K562 (cell line): ENCODE data around the gene CGREF1. TPM values are rescaled to one million over a fixed set of nuclear protein-coding genes. Genes with fewer than 3 reads are reported as not detected.
A peak's percentile ranks its signal among the peaks of the same experiment; 100 is the strongest.

Experiments
- CHD7 ChIP-seq: fragments of 200-600 bp; sonication (generic); IDR thresholded peaks from one replicate; pipeline ENCODE4 v1.6.1; 2012; ENCODE audit warnings: mild to moderate bottlenecking, low read depth, low read length, inconsistent platforms
- PCBP2 ChIP-seq: fragments of 200-400 bp; formaldehyde crosslinking; IDR thresholded peaks from 2 replicates; pipeline ENCODE4 v1.6.1; 2018; ENCODE audit warnings: low read length, low read depth, mild to moderate bottlenecking, moderate library complexity; ENCODE audit not compliant: poor library complexity, severe bottlenecking
- POLR3G ChIP-seq: IDR thresholded peaks from 2 replicates; pipeline ENCODE4 v1.6.1; 2011; ENCODE audit not compliant: insufficient read length, insufficient replicate concordance; ENCODE audit errors: extremely low read depth
- RFX1 ChIP-seq: fragments of 450-650 bp; IDR thresholded peaks from 2 replicates; pipeline ENCODE4 v1.6.1; 2016; ENCODE audit warnings: mild to moderate bottlenecking, moderate library complexity
- ZC3H8 ChIP-seq: fragments of 450-650 bp; IDR thresholded peaks from 2 replicates; pipeline ENCODE4 v1.6.1; 2017
- ZNF143 ChIP-seq: sonication (generic); formaldehyde crosslinking; IDR thresholded peaks from 2 replicates; pipeline ENCODE4 v1.9.0; 2022; ENCODE audit warnings: mild to moderate bottlenecking, missing genetic modification reagents
- ZNF184 ChIP-seq: sonication (generic); formaldehyde crosslinking; IDR thresholded peaks from 2 replicates; pipeline ENCODE4 v1.5.0; 2020; ENCODE audit warnings: missing genetic modification reagents
- polyA plus RNA-seq, 8 experiments: library from polyadenylated mRNA; depleted of rRNA in 4 of 8; stranded (reverse) in 5 of 8; unstranded in 3 of 8; fragments of >200 nt; fragmentation: Nextera tagmentation in 2 of 8; fragmentation: Illumina TruSeq in 1 of 8; extraction: Ambion mirVana in 2 of 8; extraction: Trizol in 1 of 8; gene quantifications; 2 replicates each; pipeline versions ENCODE4 v1.2.1 to v1.2.3, GENCODE V29; 2011 to 2014; ENCODE audit warnings: inconsistent platforms in 1 of 8, missing spikeins in 1 of 8
- total RNA-seq, 7 experiments: library from RNA; depleted of rRNA in 6 of 7; stranded (reverse); fragments of >200 nt in 6 of 7; fragmentation: Illumina TruSeq in 2 of 7; extraction: Trizol in 2 of 7; gene quantifications; 2 replicates each; pipeline versions ENCODE4 v1.2.1 to v1.2.3, GENCODE V29; 2011 to 2021; ENCODE audit warnings: low replicate concordance in 1 of 7
- TF ChIP-seq, protein P1 (sequence below), 2 experiments: IDR thresholded peaks in 1 of 2; conservative IDR thresholded peaks in 1 of 2; 2 replicates each; pipeline ENCODE4 v1.6.1; 2016; ENCODE audit warnings: low read depth in 2 of 2, mild to moderate bottlenecking in 1 of 2, missing compliant biosample characterization in 1 of 2, missing genetic modification characterization in 1 of 2, moderate library complexity in 1 of 2
- TF ChIP-seq, protein P2 (sequence below): sonication (generic); formaldehyde crosslinking; IDR thresholded peaks from 2 replicates; pipeline ENCODE4 v1.8.0; 2022; ENCODE audit warnings: missing genetic modification reagents, mild to moderate bottlenecking, moderate library complexity, borderline replicate concordance

Gene CGREF1
- total and polyA plus RNA-seq, 9 of the 15 experiments (the other 6 are each of a cell fraction or from before 2014, with no cell fraction given), result 0.07 to 0.50 (median 0.37) TPM

DNA sequence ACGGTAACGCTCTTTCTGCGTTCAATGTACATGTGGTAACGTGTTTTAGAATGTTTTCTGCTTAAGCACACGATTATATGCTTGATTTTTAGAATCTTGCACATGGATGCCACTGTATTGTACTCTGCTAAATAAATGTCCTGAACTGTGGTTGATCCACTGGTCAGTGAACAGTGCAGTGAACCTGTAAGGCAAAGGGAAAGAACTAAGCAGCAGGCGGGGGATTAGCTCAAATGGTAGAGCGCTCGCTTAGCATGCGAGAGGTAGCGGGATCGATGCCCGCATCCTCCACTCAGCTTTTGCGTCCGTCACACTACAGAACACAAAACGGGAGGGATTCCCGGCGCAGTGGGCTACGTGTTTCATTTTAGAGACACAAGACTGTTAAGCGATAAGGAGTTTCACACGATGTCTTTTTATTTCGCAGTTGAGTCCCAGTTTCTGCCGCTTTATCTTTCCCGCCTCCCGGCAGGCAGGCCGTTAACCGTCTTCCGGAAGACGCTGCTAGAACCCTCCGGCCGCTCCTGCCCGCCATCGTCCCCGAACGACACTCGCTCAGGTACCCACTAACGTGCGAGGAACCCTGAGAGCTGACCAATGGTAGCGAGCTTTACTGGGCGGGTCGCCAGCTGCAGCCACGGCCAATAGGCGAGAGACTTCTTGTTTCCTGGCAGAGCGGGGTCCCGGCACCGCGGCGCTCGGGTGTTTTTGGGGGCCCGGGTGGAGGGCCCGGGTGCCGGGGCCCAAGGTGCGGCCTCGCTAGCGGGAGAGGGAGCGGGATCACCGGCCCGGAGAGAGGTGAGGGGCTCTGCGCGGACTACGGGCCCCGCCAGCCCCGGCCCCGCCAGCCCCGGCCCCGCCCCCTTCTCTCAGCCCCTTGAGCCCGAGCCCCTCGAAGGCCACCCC is 67.7 kb downstream of the CGREF1 start, which contains the start of gene AGBL5 (continued):
- TF ChIP-seq, protein P1, sequence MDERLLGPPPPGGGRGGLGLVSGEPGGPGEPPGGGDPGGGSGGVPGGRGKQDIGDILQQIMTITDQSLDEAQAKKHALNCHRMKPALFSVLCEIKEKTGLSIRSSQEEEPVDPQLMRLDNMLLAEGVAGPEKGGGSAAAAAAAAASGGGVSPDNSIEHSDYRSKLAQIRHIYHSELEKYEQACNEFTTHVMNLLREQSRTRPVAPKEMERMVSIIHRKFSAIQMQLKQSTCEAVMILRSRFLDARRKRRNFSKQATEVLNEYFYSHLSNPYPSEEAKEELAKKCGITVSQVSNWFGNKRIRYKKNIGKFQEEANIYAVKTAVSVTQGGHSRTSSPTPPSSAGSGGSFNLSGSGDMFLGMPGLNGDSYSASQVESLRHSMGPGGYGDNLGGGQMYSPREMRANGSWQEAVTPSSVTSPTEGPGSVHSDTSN (CRISPR knock-in tag; IDR thresholded peaks at IDR 0.05; ENCODE audit: low read depth), result no peak
- TF ChIP-seq, protein P1 (tag; conservative IDR thresholded peaks at IDR 0.05; ENCODE audit: low read depth), result 0 out of 2 replicates have a peak, but pooled peaks have one; percentile 10
- TF ChIP-seq PCBP2 (no peak), CHD7 (no peak), ZNF143 (CRISPR knock-in tag) (no peak), POLR3G (peak; percentile 57), ZNF184 (CRISPR knock-in tag) (no peak), RFX1 (peak; percentile 85), ZC3H8 (no peak)
- TF ChIP-seq, protein P2, sequence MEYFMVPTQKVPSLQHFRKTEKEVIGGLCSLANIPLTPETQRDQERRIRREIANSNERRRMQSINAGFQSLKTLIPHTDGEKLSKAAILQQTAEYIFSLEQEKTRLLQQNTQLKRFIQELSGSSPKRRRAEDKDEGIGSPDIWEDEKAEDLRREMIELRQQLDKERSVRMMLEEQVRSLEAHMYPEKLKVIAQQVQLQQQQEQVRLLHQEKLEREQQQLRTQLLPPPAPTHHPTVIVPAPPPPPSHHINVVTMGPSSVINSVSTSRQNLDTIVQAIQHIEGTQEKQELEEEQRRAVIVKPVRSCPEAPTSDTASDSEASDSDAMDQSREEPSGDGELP, result peak; percentile 90
